ENCODE measurements around the gene STAT2. TPM values are rescaled to one million over a fixed set of nuclear protein-coding genes. Genes with fewer than 3 reads are reported as not detected.

STAT2 gene
- total RNA-seq, 5 donors from 2014 or later (not counting 1 experiment from before 2014, with no cell fraction given) = 117 to 187 (median 162) TPM

DNA sequence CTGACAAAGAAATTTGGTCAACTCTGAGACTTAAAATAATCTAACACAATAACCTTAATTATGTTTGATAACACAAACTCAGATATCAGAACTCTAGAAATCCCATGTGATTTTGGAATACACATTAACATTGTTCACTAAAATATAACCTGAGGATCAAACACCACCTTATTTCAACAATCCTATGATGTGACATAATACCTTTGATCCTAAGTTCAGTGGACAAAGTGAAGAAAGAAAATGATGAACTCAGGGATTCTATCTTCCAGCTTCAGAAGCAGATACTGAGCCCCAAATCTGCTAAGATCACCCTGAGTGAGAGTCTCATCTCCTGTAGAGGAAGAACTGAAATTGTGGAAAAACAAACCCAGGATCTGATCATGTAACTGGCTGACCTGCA, 38.4 kb upstream of the STAT2 start:
- peaks cover 8% of the 10 kb centered on the region for H3K36me3 Mint-ChIP-seq
- no peak for ATAC-seq (replicated peaks in 1 of 4)
- no peaks in the 10 kb centered on the region for H3K4me1 Mint-ChIP-seq
- Histone ChIP-seq H3K36me3 (ENCODE audit: control insufficient read depth in 2 of 2, extremely low read depth in 1 of 2, insufficient read depth in 1 of 2, low read length in 1 of 2) (no peaks in the 10 kb centered on the region), H3K4me3 (ENCODE audit: control insufficient read depth in 1 of 2, extremely low read depth in 1 of 2, low read length in 1 of 2) (no peak overlapping the region), H3K27ac (ENCODE audit: low read length) (no peak overlapping the region), H3K9me3 (no peaks in the 10 kb centered on the region), H3K4me1 (ENCODE audit: control insufficient read depth in 1 of 2, extremely low read depth in 1 of 2, insufficient read depth in 2 of 2, low read length in 2 of 2) (no peaks in the 10 kb centered on the region), H3K27me3 (replicated peaks in 1 of 2; ENCODE audit: control insufficient read depth in 2 of 2, extremely low read depth in 1 of 2, insufficient read depth in 2 of 2, low read length in 1 of 2) (no peaks in the 10 kb centered on the region)
- POLR2A ChIA-PET = interaction anchor here in 1 of 2 donors (0.7 kb wide), 1 partner anchor 122 kb away, joined by 3 read pairs; no protein-coding TSS in a partner anchor
- no peak overlapping the region for H3K27ac Mint-ChIP-seq
- H3K4me3 Mint-ChIP-seq = no peak overlapping the region
- no peaks in the 10 kb centered on the region for H3K27me3 Mint-ChIP-seq
- peaks cover 4 to 20% (median 12%) of the 10 kb centered on the region in 3 donors for H3K9me3 Mint-ChIP-seq
- CTCF ChIA-PET = no interaction called here
- DNase-seq = no peak

GRCh38 chr12:56392331-56392730, 32.4 kb upstream of the STAT2 start:
- H3K4me3 ChIP-seq (ENCODE audit: control insufficient read depth in 1 of 2, extremely low read depth in 1 of 2, low read length in 1 of 2) = no peak overlapping the region
- ChIA-PET POLR2A (interaction anchor here in 1 of 2 donors (0.5 kb wide), 1 partner anchor 266 kb away, joined by 3 read pairs; no protein-coding TSS in a partner anchor), CTCF (interaction anchor here in 1 of 2 donors (0.6 to 0.8 kb wide), 2 partner anchors 613 to 628 kb away, joined by 3 to 11 read pairs; no protein-coding TSS in a partner anchor)
- Mint-ChIP-seq H3K36me3 (no peaks in the 10 kb centered on the region), H3K27me3 (no peaks in the 10 kb centered on the region), H3K9me3 (no peaks in the 10 kb centered on the region), H3K27ac (no peak overlapping the region), H3K4me1 (no peaks in the 10 kb centered on the region), H3K4me3 (no peak overlapping the region)
- no peaks in the 10 kb centered on the region for H3K4me1 ChIP-seq (ENCODE audit: control insufficient read depth in 1 of 2, extremely low read depth in 1 of 2, insufficient read depth in 2 of 2, low read length in 2 of 2)
- WGBS (ENCODE audit: insufficient coverage) = no CpG with 5 or more reads among the region's 2 CpGs
- DNase-seq (no peak), ATAC-seq (replicated peaks in 1 of 4) (no peak)
- no peak overlapping the region for H3K27ac ChIP-seq (ENCODE audit: low read length)
- no peaks in the 10 kb centered on the region for H3K9me3 ChIP-seq
- no peaks in the 10 kb centered on the region for H3K27me3 ChIP-seq (replicated peaks in 1 of 2; ENCODE audit: control insufficient read depth in 2 of 2, extremely low read depth in 1 of 2, insufficient read depth in 2 of 2, low read length in 1 of 2)
- H3K36me3 ChIP-seq (ENCODE audit: control insufficient read depth in 2 of 2, extremely low read depth in 1 of 2, insufficient read depth in 1 of 2, low read length in 1 of 2) = no peaks in the 10 kb centered on the region

- H3K9me3 Mint-ChIP-seq = no peaks in the 10 kb centered on the region
- CTCF ChIA-PET = no interaction called here
- Histone ChIP-seq H3K9me3 (no peaks in the 10 kb centered on the region), H3K4me3 (ENCODE audit: control insufficient read depth in 1 of 2, extremely low read depth in 1 of 2, low read length in 1 of 2) (no peak overlapping the region), H3K36me3 (ENCODE audit: control insufficient read depth in 2 of 2, extremely low read depth in 1 of 2, insufficient read depth in 1 of 2, low read length in 1 of 2) (no peaks in the 10 kb centered on the region), H3K27ac (ENCODE audit: low read length) (no peak overlapping the region), H3K4me1 (ENCODE audit: control insufficient read depth in 1 of 2, extremely low read depth in 1 of 2, insufficient read depth in 2 of 2, low read length in 2 of 2) (no peaks in the 10 kb centered on the region), H3K27me3 (replicated peaks in 1 of 2; ENCODE audit: control insufficient read depth in 2 of 2, extremely low read depth in 1 of 2, insufficient read depth in 2 of 2, low read length in 1 of 2) (no peaks in the 10 kb centered on the region)
- H3K36me3 Mint-ChIP-seq = no peaks in the 10 kb centered on the region
- H3K4me3 Mint-ChIP-seq = no peak overlapping the region
- ATAC-seq (replicated peaks in 1 of 4) = no peak
- no peak for DNase-seq
- no CpG with 5 or more reads among the region's 1 CpG for WGBS (ENCODE audit: insufficient coverage)
- no peaks in the 10 kb centered on the region for H3K27me3 Mint-ChIP-seq
- POLR2A ChIA-PET = no interaction called here
- H3K27ac Mint-ChIP-seq = no peak overlapping the region
- H3K4me1 Mint-ChIP-seq = no peaks in the 10 kb centered on the region
Observed at GRCh38 chr12:56391721-56392120, 31.8 kb upstream of the STAT2 start.

- ATAC-seq (replicated peaks in 1 of 4) = no peak
Observed at GRCh38 chr12:56389412-56389811, 29.5 kb upstream of the STAT2 start.

DNA sequence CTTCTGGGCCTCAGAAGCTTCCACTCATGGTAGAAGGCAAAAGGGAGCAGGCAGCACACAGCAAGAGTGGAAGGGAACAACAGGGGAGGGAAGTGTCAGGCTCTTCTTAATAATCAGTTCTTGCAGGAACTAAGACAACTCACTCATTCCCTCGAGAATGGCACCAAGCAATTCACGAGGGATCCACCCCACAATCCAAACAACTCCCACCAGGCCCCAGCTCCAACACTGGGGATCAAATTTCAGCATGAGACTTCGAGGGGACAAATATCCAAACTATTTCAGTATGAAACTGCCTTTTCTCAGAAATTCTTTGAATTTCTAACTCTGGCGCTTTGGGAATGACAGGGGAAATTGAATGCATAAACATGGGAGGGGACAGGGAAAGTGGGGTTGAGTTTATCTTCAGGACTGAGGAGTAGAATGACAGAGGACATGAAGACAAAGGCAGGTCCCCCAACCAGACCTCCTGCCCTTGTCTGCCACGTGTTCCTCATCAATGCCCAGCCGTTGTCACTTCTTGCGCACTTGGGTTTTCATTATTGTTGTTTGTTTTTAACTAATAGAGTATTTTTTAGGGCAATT, 27.3 kb upstream of the STAT2 start:
- Mint-ChIP-seq H3K36me3 (no peaks in the 10 kb centered on the region), H3K9me3 (no peaks in the 10 kb centered on the region), H3K27ac (no peak overlapping the region), H3K27me3 (no peaks in the 10 kb centered on the region), H3K4me1 (no peaks in the 10 kb centered on the region), H3K4me3 (no peak overlapping the region)
- ATAC-seq (replicated peaks in 1 of 4) (no peak), DNase-seq (no peak)
- Histone ChIP-seq H3K9me3 (no peaks in the 10 kb centered on the region), H3K27ac (ENCODE audit: low read length) (no peak overlapping the region), H3K4me3 (ENCODE audit: control insufficient read depth in 1 of 2, extremely low read depth in 1 of 2, low read length in 1 of 2) (no peak overlapping the region), H3K36me3 (ENCODE audit: control insufficient read depth in 2 of 2, extremely low read depth in 1 of 2, insufficient read depth in 1 of 2, low read length in 1 of 2) (no peaks in the 10 kb centered on the region), H3K4me1 (ENCODE audit: control insufficient read depth in 1 of 2, extremely low read depth in 1 of 2, insufficient read depth in 2 of 2, low read length in 2 of 2) (no peaks in the 10 kb centered on the region), H3K27me3 (replicated peaks in 1 of 2; ENCODE audit: control insufficient read depth in 2 of 2, extremely low read depth in 1 of 2, insufficient read depth in 2 of 2, low read length in 1 of 2) (peaks cover 0 to 6% of the 10 kb centered on the region in 2 experiments)
- 85% methylated on average over 2 of the region's 7 CpGs for WGBS (ENCODE audit: insufficient coverage)
- POLR2A ChIA-PET = interaction anchor here in 1 of 2 donors (0.6 kb wide), 1 partner anchor 322 kb away, joined by 5 read pairs; no protein-coding TSS in a partner anchor
- CTCF ChIA-PET = no interaction called here

More at GRCh38 chr12:56389412-56389811, 29.5 kb upstream of the STAT2 start:
- POLR2A ChIA-PET = interaction anchor here in 1 of 2 donors (0.6 to 1.0 kb wide), 2 partner anchors 29 to 53 kb away, joined by 3 read pairs; partner anchors contain the start of gene STAT2
- H3K27ac ChIP-seq (ENCODE audit: low read length) = no peak overlapping the region
- no peaks in the 10 kb centered on the region for H3K36me3 ChIP-seq (ENCODE audit: control insufficient read depth in 2 of 2, extremely low read depth in 1 of 2, insufficient read depth in 1 of 2, low read length in 1 of 2)
- H3K27me3 ChIP-seq (replicated peaks in 1 of 2; ENCODE audit: control insufficient read depth in 2 of 2, extremely low read depth in 1 of 2, insufficient read depth in 2 of 2, low read length in 1 of 2) = no peaks in the 10 kb centered on the region
- Mint-ChIP-seq H3K4me1 (no peaks in the 10 kb centered on the region), H3K27ac (no peak overlapping the region), H3K4me3 (no peak overlapping the region), H3K36me3 (no peaks in the 10 kb centered on the region), H3K9me3 (no peaks in the 10 kb centered on the region), H3K27me3 (no peaks in the 10 kb centered on the region)
- WGBS (ENCODE audit: insufficient coverage) = 96% methylated on average over 4 of the region's 5 CpGs
- DNase-seq = no peak
- H3K9me3 ChIP-seq = no peaks in the 10 kb centered on the region
- no peak overlapping the region for H3K4me3 ChIP-seq (ENCODE audit: control insufficient read depth in 1 of 2, extremely low read depth in 1 of 2, low read length in 1 of 2)
- H3K4me1 ChIP-seq (ENCODE audit: control insufficient read depth in 1 of 2, extremely low read depth in 1 of 2, insufficient read depth in 2 of 2, low read length in 2 of 2) = no peaks in the 10 kb centered on the region
- CTCF ChIA-PET = interaction anchor here in 1 of 2 donors (0.6 kb wide), 1 partner anchor 1283 kb away, joined by 4 read pairs; no protein-coding TSS in a partner anchor

DNA sequence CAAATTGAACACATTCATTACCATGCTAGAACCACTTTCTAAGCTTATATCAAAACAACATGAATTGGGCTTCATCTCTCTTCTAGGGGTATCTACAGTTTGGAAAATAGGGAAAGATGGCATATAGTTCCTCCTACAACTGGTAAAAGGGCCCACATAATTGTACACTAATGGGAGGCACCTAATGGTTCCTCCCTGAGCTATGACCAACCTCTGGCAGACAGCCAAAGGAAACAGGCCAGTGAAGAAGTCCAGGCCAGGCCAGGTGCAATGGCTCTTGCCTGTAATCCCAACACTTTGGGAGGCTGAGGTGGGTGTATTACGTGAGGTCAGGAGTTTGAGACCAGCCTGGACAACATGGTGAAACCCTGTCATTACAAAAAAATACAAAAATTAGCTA, 26.0 kb upstream of the STAT2 start:
- WGBS (ENCODE audit: insufficient coverage) = no CpG with 5 or more reads among the region's 1 CpG
- peaks cover 0 to 6% of the 10 kb centered on the region in 2 experiments for H3K27me3 ChIP-seq (replicated peaks in 1 of 2; ENCODE audit: control insufficient read depth in 2 of 2, extremely low read depth in 1 of 2, insufficient read depth in 2 of 2, low read length in 1 of 2)
- H3K4me1 ChIP-seq (ENCODE audit: control insufficient read depth in 1 of 2, extremely low read depth in 1 of 2, insufficient read depth in 2 of 2, low read length in 2 of 2) = no peaks in the 10 kb centered on the region
- Mint-ChIP-seq H3K27me3 (no peaks in the 10 kb centered on the region), H3K4me3 (no peak overlapping the region), H3K36me3 (no peaks in the 10 kb centered on the region), H3K9me3 (no peaks in the 10 kb centered on the region), H3K4me1 (no peaks in the 10 kb centered on the region), H3K27ac (no peak overlapping the region)
- ATAC-seq (replicated peaks in 1 of 4) (no peak), DNase-seq (no peak)
- no peak overlapping the region for H3K27ac ChIP-seq (ENCODE audit: low read length)
- H3K36me3 ChIP-seq (ENCODE audit: control insufficient read depth in 2 of 2, extremely low read depth in 1 of 2, insufficient read depth in 1 of 2, low read length in 1 of 2) = no peaks in the 10 kb centered on the region
- no peaks in the 10 kb centered on the region for H3K9me3 ChIP-seq
- POLR2A ChIA-PET = no interaction called here
- H3K4me3 ChIP-seq (ENCODE audit: control insufficient read depth in 1 of 2, extremely low read depth in 1 of 2, low read length in 1 of 2) = no peak overlapping the region
- CTCF ChIA-PET = interaction anchor here in 1 of 2 donors (0.5 kb wide), 1 partner anchor 109 kb away, joined by 3 read pairs; no protein-coding TSS in a partner anchor

Data from T-cell (primary cell).